IMR-90 (cell line): ENCODE measurements around the gene FRZB.

ENCODE experiments used
- CHD1 ChIP-seq: IDR thresholded peaks from 2 replicates; pipeline ENCODE4 v1.6.1; 2012; ENCODE audit warnings: low read depth, low read length, improper control_type of control experiment
- CTCF ChIP-seq: conservative IDR thresholded peaks from 2 replicates; pipeline ENCODE4 v1.5.1; 2012; ENCODE audit warnings: mild to moderate bottlenecking, low read depth, low read length, improper control_type of control experiment
- MAFK ChIP-seq: IDR thresholded peaks from 2 replicates; pipeline ENCODE4 v1.6.1; 2012; ENCODE audit warnings: low read depth, low read length, improper control_type of control experiment
- NFE2L2 ChIP-seq: fragments of 150-350 bp; IDR thresholded peaks from 2 replicates; pipeline ENCODE4 v1.6.1; 2016; ENCODE audit warnings: low read depth, mild to moderate bottlenecking, low read length
- POLR2A ChIP-seq: IDR thresholded peaks from 2 replicates; pipeline ENCODE4 v1.6.1; 2012; ENCODE audit warnings: mild to moderate bottlenecking, low read depth, low read length
- RAD21 ChIP-seq: IDR thresholded peaks from 2 replicates; pipeline ENCODE4 v1.6.1; 2012; ENCODE audit warnings: low read length, improper control_type of control experiment
- RCOR1 ChIP-seq: IDR thresholded peaks from 2 replicates; pipeline ENCODE4 v1.6.1; 2012; ENCODE audit warnings: mild to moderate bottlenecking, low read length, improper control_type of control experiment; ENCODE audit not compliant: insufficient replicate concordance
- SMC3 ChIP-seq: fragments of 150-350 bp; IDR thresholded peaks from 2 replicates; pipeline ENCODE4 v1.6.1; 2016; ENCODE audit warnings: low read depth, mild to moderate bottlenecking, antibody characterized with exemption, low read length, moderate library complexity

DNA sequence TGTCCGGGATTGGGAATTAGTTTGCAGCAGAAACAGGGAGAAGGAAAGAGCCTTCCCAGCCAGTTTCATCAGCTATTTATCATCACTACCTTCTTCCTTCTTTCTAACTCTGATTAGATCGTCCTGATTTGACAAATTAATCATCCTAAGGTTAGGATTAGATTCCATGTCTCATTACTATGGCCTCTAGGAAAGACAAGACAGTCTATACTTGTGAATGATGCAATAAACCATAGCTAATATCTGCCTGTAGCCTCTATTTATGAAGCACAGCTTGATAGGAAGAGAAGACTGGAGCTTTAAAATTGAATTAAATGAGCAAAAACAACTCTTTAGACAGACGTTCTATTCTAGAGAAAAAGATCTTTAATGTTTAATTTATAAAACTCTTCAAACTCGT, 25.2 kb upstream of the FRZB start:
- TF ChIP-seq CTCF = no peak
- TF ChIP-seq RAD21 = no peak
- TF ChIP-seq CHD1 = no peak
- TF ChIP-seq MAFK = no peak
- TF ChIP-seq POLR2A = no peak
- TF ChIP-seq SMC3 = no peak
- TF ChIP-seq RCOR1 = no peak
- TF ChIP-seq NFE2L2 = no peak
